Stimulated activated CD8-positive, alpha-beta memory T cell treated with anti-CD3 and anti-CD28 coated beads, Interleukin-12 subunit alpha, Interleukin-12 subunit beta, amount 100 ng/mL, for 24 hours (primary cell): ENCODE measurements around the gene CCDC191.

Experiments used
- DNase-seq: peaks from one replicate; pipeline ENCODE4 v3.0.0-alpha.2; 2020; ENCODE audit errors: extremely low read depth

The CCDC191 gene

GRCh38 chr3:113968986-113969385 lies 87.3 kb downstream of the CCDC191 start:
- no peak for DNase-seq

GRCh38 chr3:113966172-113966571 lies 90.2 kb downstream of the CCDC191 start:
- no peak for DNase-seq

- no peak for DNase-seq
These were observed 92.4 kb downstream of the CCDC191 start for GRCh38 chr3:113963879-113964278.

GRCh38 chr3:113954091-113954685 lies 102.1 kb downstream of the CCDC191 start:
- no peak for DNase-seq

GRCh38 chr3:113953677-113954076 lies 102.6 kb downstream of the CCDC191 start:
- DNase-seq = no peak

- DNase-seq = no peak
These were observed 103.4 kb downstream of the CCDC191 start for GRCh38 chr3:113952921-113953320.

- peak; percentile 1 for DNase-seq
These were observed 108.1 kb downstream of the CCDC191 start for GRCh38 chr3:113948015-113948917.

- peak; percentile 16 for DNase-seq
These were observed 108.8 kb downstream of the CCDC191 start, which contains the start of gene ZDHHC23 for GRCh38 chr3:113947372-113948014. Gene ZDHHC23, plus strand, starts transcription at chr3:113948013. Its CDS starts 790 bp downstream, at chr3:113948803.

- no peak for DNase-seq
These were observed 109.5 kb downstream of the CCDC191 start for GRCh38 chr3:113946831-113947230.

- DNase-seq = no peak
These were observed 128.8 kb downstream of the CCDC191 start for GRCh38 chr3:113927556-113927955.

GRCh38 chr3:113914646-113915045 lies 141.7 kb downstream of the CCDC191 start:
- no peak for DNase-seq
